HCT116 (cell line): ENCODE results near the gene SPSB2. TPM values are rescaled to one million over a fixed set of nuclear protein-coding genes. Genes with fewer than 3 reads are reported as not detected.

Experiments used
- ATAC-seq: fragments of 200-7000 bp; cut with Tn5 transposase; 2 replicates; pipeline ENCODE4 v1.9.1; 2020; ENCODE audit warnings: mild to moderate bottlenecking, moderate library complexity
- BruUV-seq: library from RNA; stranded (reverse); fragments of 400-500 nt; replicated peaks from 2 replicates; lab custom pipeline; 2021; lab: Mats Ljungman, UMichigan
- CTCF ChIA-PET: fragments of 300-600 bp; sonication (Branson Sonifier 250); formaldehyde crosslinking; loops from one replicate; lab custom pipeline; 2021; ENCODE audit warnings: antibody characterized with exemption; lab: Charles Lee
- POLR2A ChIA-PET: fragments of 300-600, 350-600 bp; sonication (Branson Sonifier 250); formaldehyde crosslinking; loops from one replicate; lab custom pipeline; 2021; ENCODE audit warnings: antibody characterized with exemption; lab: Charles Lee
- RAD21 ChIA-PET, 2 experiments: fragments of 300-600 bp; sonication (Branson Sonifier 250); formaldehyde crosslinking; loops; one replicate each; lab custom pipeline; 2023; ENCODE audit warnings: low total read pairs in 2 of 2; ENCODE audit not compliant: uncharacterized antibody in 2 of 2, unreplicated experiment in 2 of 2, low non-redundant PET in 1 of 2; lab: Charles Lee
- DNase-seq: peaks from one replicate; pipeline ENCODE4 v3.0.0-alpha.2; 2010; ENCODE audit warnings: low read depth, low spot score
- H2AFZ ChIP-seq: fragments of 200-600 bp; shearing (Covaris generic), sonication (generic); 2 replicates; pipeline ENCODE4 v1.6.1; 2017; ENCODE audit warnings: low read depth, mixed run types, mixed read lengths, antibody characterized with exemption, low read length; ENCODE audit not compliant: poor library complexity, severe bottlenecking
- H3K27ac ChIP-seq: 2 replicates; pipeline ENCODE4 v1.5.1; 2012; ENCODE audit warnings: low read depth, low read length
- H3K27me3 ChIP-seq: fragments of 200-600 bp; sonication (generic); 2 replicates; pipeline ENCODE4 v1.6.1; 2016; ENCODE audit warnings: mixed run types, low read length, mixed read lengths; ENCODE audit not compliant: insufficient read depth
- H3K36me3 ChIP-seq, 2 experiments: fragments of 200-500 bp in 1 of 2; fragments of 200-600 bp in 1 of 2; sonication (Bioruptor generic) in 1 of 2; sonication (generic) in 1 of 2; 2 replicates each; pipeline versions ENCODE4 v1.5.1 to v1.6.1; 2014 to 2016; ENCODE audit warnings: low read length in 2 of 2, inconsistent platforms in 1 of 2, mixed read lengths in 1 of 2, mixed run types in 1 of 2; ENCODE audit not compliant: insufficient read depth in 2 of 2, control insufficient read depth in 1 of 2
- H3K4me1 ChIP-seq, 2 experiments: fragments of 200-600 bp in 1 of 2; sonication (generic) in 1 of 2; 2 replicates each; pipeline versions ENCODE4 v1.5.1 to v1.6.1; 2012 to 2017; ENCODE audit warnings: low read length in 2 of 2, inconsistent platforms in 1 of 2, mild to moderate bottlenecking in 1 of 2, mixed read lengths in 1 of 2, mixed run types in 1 of 2, moderate library complexity in 1 of 2; ENCODE audit not compliant: insufficient read depth in 2 of 2, control insufficient read depth in 1 of 2
- H3K4me2 ChIP-seq: fragments of 200-600 bp; sonication (generic); 2 replicates; pipeline ENCODE4 v1.6.1; 2017; ENCODE audit warnings: mixed run types, low read length, mixed read lengths
- H3K4me3 ChIP-seq, 2 experiments: fragments of 200-600 bp in 1 of 2; sonication (generic) in 1 of 2; replicated peaks in 1 of 2; 2 replicates each; pipeline ENCODE4 v1.5.1; 2011 to 2016; ENCODE audit warnings: low read length in 2 of 2, control low read depth in 1 of 2, low read depth in 1 of 2, mild to moderate bottlenecking in 1 of 2, mixed read lengths in 1 of 2, mixed run types in 1 of 2
- H3K79me2 ChIP-seq: fragments of 200-600 bp; sonication (generic); 2 replicates; pipeline ENCODE4 v1.6.1; 2017; ENCODE audit warnings: mild to moderate bottlenecking, mixed run types, low read length, moderate library complexity, mixed read lengths; ENCODE audit not compliant: insufficient read depth
- H3K9ac ChIP-seq: fragments of 200-600 bp; sonication (generic); 2 replicates; pipeline ENCODE4 v1.6.1; 2016; ENCODE audit warnings: low read length, mixed read lengths
- H3K9me2 ChIP-seq: fragments of 200-600 bp; sonication (generic), shearing (Covaris generic); 2 replicates; pipeline ENCODE4 v1.6.1; 2017; ENCODE audit warnings: mixed run types, mild to moderate bottlenecking, moderate library complexity; ENCODE audit not compliant: insufficient read depth
- H3K9me3 ChIP-seq, 2 experiments: fragments of 200-500 bp in 1 of 2; fragments of 200-600 bp in 1 of 2; sonication (Bioruptor generic) in 1 of 2; sonication (generic) in 1 of 2; 2 replicates each; pipeline ENCODE4 v1.6.1; 2014 to 2017; ENCODE audit warnings: low read length in 2 of 2, mixed read lengths in 2 of 2, inconsistent platforms in 1 of 2, low read depth in 1 of 2, mild to moderate bottlenecking in 1 of 2, mixed run types in 1 of 2, moderate library complexity in 1 of 2; ENCODE audit not compliant: control insufficient read depth in 1 of 2, insufficient read depth in 1 of 2
- H4K20me1 ChIP-seq: fragments of 200-600 bp; sonication (generic), shearing (Covaris generic); 2 replicates; pipeline ENCODE4 v1.6.1; 2017; ENCODE audit warnings: mixed run types, mild to moderate bottlenecking, moderate library complexity; ENCODE audit not compliant: insufficient read depth
- CEBPB ChIP-seq: IDR thresholded peaks from 2 replicates; pipeline ENCODE4 v1.6.1; 2012; ENCODE audit warnings: low read depth
- CTCF ChIP-seq, 3 experiments: fragments of 200-600 bp in 1 of 3; sonication (generic) in 1 of 3; IDR thresholded peaks in 2 of 3; conservative IDR thresholded peaks in 1 of 3; 2 replicates each; pipeline ENCODE4 v1.5.1; 2012 to 2017; ENCODE audit warnings: low read depth in 2 of 3, low read length in 2 of 3, antibody characterized with exemption in 1 of 3, borderline replicate concordance in 1 of 3, control low read depth in 1 of 3, mild to moderate bottlenecking in 1 of 3, mixed read lengths in 1 of 3, mixed run types in 1 of 3, moderate library complexity in 1 of 3; ENCODE audit not compliant: insufficient read depth in 1 of 3
- ELF1 ChIP-seq: IDR thresholded peaks from 2 replicates; pipeline ENCODE4 v1.6.1; 2012; ENCODE audit warnings: low read depth, borderline replicate concordance
- EZH2 ChIP-seq: fragments of 200-600 bp; sonication (generic); IDR thresholded peaks from 2 replicates; pipeline ENCODE4 v1.6.1; 2017; ENCODE audit warnings: antibody characterized with exemption, mixed run types
- EZH2phosphoT487 ChIP-seq: fragments of 200-600 bp; IDR thresholded peaks from 2 replicates; pipeline ENCODE4 v1.6.1; 2018; ENCODE audit warnings: antibody characterized with exemption, borderline replicate concordance
- FOSL1 ChIP-seq: IDR thresholded peaks from 2 replicates; pipeline ENCODE4 v1.6.1; 2012; ENCODE audit warnings: low read depth
- JUND ChIP-seq: IDR thresholded peaks from 2 replicates; pipeline ENCODE4 v1.6.1; 2012
- RAD21 ChIP-seq: IDR thresholded peaks from 2 replicates; pipeline ENCODE4 v1.6.1; 2012; ENCODE audit warnings: low read depth, mild to moderate bottlenecking
- SIN3A ChIP-seq: IDR thresholded peaks from 2 replicates; pipeline ENCODE4 v1.6.1; 2012; ENCODE audit warnings: low read depth
- SRF ChIP-seq: IDR thresholded peaks from 2 replicates; pipeline ENCODE4 v1.6.1; 2012; ENCODE audit warnings: low read depth
- YY1 ChIP-seq: IDR thresholded peaks from 2 replicates; pipeline ENCODE4 v1.6.1; 2011; ENCODE audit warnings: low read length, low read depth, moderate library complexity, mild to moderate bottlenecking; ENCODE audit not compliant: insufficient replicate concordance; ENCODE audit errors: extremely low read depth
- ZNF274 ChIP-seq: fragments of 200-500 bp; sonication (Bioruptor generic); IDR thresholded peaks from 2 replicates; pipeline ENCODE4 v1.6.1; 2014; ENCODE audit warnings: mild to moderate bottlenecking, low read depth, low read length, inconsistent platforms
- intact Hi-C: fragments of 100-400 bp; cut with micrococcal nuclease; formaldehyde crosslinking; loops from 2 replicates; pipeline ENCODE4 v1.10.0; 2022
- total RNA-seq: library from RNA; stranded (reverse); gene quantifications from one replicate; pipeline ENCODE4 v1.2.1, GENCODE V29; 2021; ENCODE audit not compliant: unreplicated experiment
- TF ChIP-seq, protein P1 (sequence below): IDR thresholded peaks from 2 replicates; pipeline ENCODE4 v1.6.1; 2012

The SPSB2 gene
- total RNA-seq, 1 experiment from 2014 or later: 10.0 TPM

DNA sequence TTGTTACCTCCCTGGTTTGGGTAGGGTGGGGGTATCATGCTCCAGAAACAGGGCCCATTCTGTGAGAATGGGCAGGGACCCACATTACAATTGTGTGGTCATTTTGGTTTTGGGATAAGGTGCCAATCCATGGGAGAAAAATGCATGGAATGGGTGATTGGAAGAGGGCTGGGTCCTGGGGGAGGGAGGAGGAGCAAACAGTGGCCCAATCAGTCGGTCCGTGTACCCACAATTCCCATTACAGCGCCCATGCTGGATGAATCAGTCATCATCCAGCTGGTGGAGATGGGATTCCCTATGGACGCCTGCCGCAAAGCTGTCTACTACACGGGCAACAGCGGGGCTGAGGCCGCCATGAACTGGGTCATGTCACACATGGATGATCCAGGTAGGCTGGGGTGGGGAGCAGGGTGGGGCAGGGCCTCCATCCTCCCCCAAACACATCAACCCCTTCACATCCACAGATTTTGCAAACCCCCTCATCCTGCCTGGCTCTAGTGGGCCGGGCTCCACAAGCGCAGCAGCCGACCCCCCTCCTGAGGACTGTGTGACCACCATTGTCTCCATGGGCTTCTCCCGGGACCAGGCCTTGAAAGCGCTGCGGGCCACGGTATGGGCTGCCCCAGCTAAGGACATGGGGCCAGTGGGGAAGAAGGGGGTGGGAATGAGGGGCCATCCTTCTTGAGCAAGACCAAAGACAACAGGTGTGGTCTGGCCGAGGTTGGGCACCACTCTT lies 9.3 kb downstream of the SPSB2 start:
- Histone ChIP-seq H3K4me3 (no peak overlapping the region), H3K9ac (no peak overlapping the region), H3K9me2 (no peaks in the 10 kb centered on the region), H3K36me3 (peaks cover 41 to 49% of the 10 kb centered on the region in 2 experiments), H2AFZ (no peak overlapping the region), H3K9me3 (no peaks in the 10 kb centered on the region), H3K4me2 (no peak overlapping the region), H4K20me1 (peaks cover 1% of the 10 kb centered on the region; the same call in 1 of the 2 replicates), H3K27me3 (no peaks in the 10 kb centered on the region), H3K4me1 (peaks cover 13 to 22% of the 10 kb centered on the region in 2 experiments), H3K79me2 (peaks cover 17% of the 10 kb centered on the region), H3K27ac (no peak overlapping the region)
- ChIA-PET POLR2A (interaction anchor here (1.2 to 10.9 kb wide), 3 partner anchors 11 to 330 kb away, joined by 4 to 186 read pairs (median 9); partner anchors contain the start of genes CDCA3, GAPDH and USP5), RAD21 (no interaction called here), CTCF (no interaction called here)
- BruUV-seq: no TSS peak
- DNase-seq: no peak
- TF ChIP-seq EZH2: no peak
- no peak for TF ChIP-seq CEBPB
- TF ChIP-seq, protein P1, sequence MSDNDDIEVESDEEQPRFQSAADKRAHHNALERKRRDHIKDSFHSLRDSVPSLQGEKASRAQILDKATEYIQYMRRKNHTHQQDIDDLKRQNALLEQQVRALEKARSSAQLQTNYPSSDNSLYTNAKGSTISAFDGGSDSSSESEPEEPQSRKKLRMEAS: no peak
- no peak for TF ChIP-seq SIN3A
- no peak for TF ChIP-seq FOSL1
- no peak for ATAC-seq
- intact Hi-C loops: no loop called here

GRCh38 chr12:6863033-6863432 lies 10.1 kb downstream of the SPSB2 start:
- POLR2A ChIA-PET: interaction anchor here (1.2 kb wide), 1 partner anchor 11 kb away, joined by 9 read pairs; the partner anchor contains the start of genes CDCA3 and USP5

More at GRCh38 chr12:6863033-6863432, 10.1 kb downstream of the SPSB2 start:
- H4K20me1 ChIP-seq: no peaks in the 10 kb centered on the region; the same call in 1 of the 2 replicates
- intact Hi-C loops: no loop called here
- H3K4me1 ChIP-seq: peaks cover 11 to 18% of the 10 kb centered on the region in 2 experiments
- no peak overlapping the region for H3K4me3 ChIP-seq
- H3K27ac ChIP-seq: no peak overlapping the region
- H2AFZ ChIP-seq: no peak overlapping the region
- H3K4me2 ChIP-seq: no peak overlapping the region
- ATAC-seq: no peak
- TF ChIP-seq ZNF274 (no peak), JUND (no peak), RAD21 (no peak), ELF1 (no peak), SIN3A (no peak), CTCF (IDR thresholded peaks at IDR 0.05 in 2 of 3, conservative IDR thresholded peaks at IDR 0.05 in 1 of 3; ENCODE audit: borderline replicate concordance in 1 of 3, insufficient read depth in 1 of 3, low read depth in 2 of 3, low read length in 2 of 3) (no peak), SRF (no peak), YY1 (no peak), EZH2phosphoT487 (no peak)
- TF ChIP-seq, protein P1: no peak
- TF ChIP-seq, all 23 proteins: peak for 0
- CTCF ChIA-PET: interaction anchor here (0.7 kb wide), 1 partner anchor 10 kb away, joined by 3 read pairs; the partner anchor contains the start of gene SPSB2
- Histone ChIP-seq H3K27me3 (no peaks in the 10 kb centered on the region), H3K9me2 (no peaks in the 10 kb centered on the region), H3K79me2 (peaks cover 10% of the 10 kb centered on the region), H3K9me3 (no peaks in the 10 kb centered on the region), H3K9ac (no peak overlapping the region), H3K36me3 (peaks cover 46 to 49% of the 10 kb centered on the region in 2 experiments)
- RAD21 ChIA-PET: no interaction called here
- no peak for DNase-seq
- no TSS peak for BruUV-seq
